LNCAP (cell line): ENCODE data around the gene IQCF6.

ENCODE experiments used
- CTCF ChIP-seq: fragments of 450-650 bp; IDR thresholded peaks from 2 replicates; pipeline ENCODE4 v1.5.1; 2017; ENCODE audit warnings: mild to moderate bottlenecking

The IQCF6 gene

GRCh38 chr3:51794206-51794605 is 15.2 kb upstream of the IQCF6 start:
- TF ChIP-seq CTCF, result no peak

GRCh38 chr3:51792206-51792605 is 13.2 kb upstream of the IQCF6 start:
- no peak for TF ChIP-seq CTCF

GRCh38 chr3:51789437-51789836 is 10.4 kb upstream of the IQCF6 start:
- no peak for TF ChIP-seq CTCF

- TF ChIP-seq CTCF, result no peak
These were observed 7.2 kb upstream of the IQCF6 start for GRCh38 chr3:51786267-51786666.

GRCh38 chr3:51778554-51778953 is 483 bp downstream of the IQCF6 start:
- no peak for TF ChIP-seq CTCF

GRCh38 chr3:51777985-51778384 is 1.1 kb downstream of the IQCF6 start:
- no peak for TF ChIP-seq CTCF

- no peak for TF ChIP-seq CTCF
These were observed 5.4 kb downstream of the IQCF6 start for GRCh38 chr3:51773529-51774056.

GRCh38 chr3:51759203-51759602 is 19.8 kb downstream of the IQCF6 start:
- no peak for TF ChIP-seq CTCF
